OCI-LY1 (cell line): ENCODE data around the gene DNAH12.

Experiments
- H2AFZ ChIP-seq: fragments of 200-600 bp; sonication (generic), shearing (Covaris generic); 2 replicates; pipeline ENCODE4 v1.6.0; 2014; ENCODE audit warnings: antibody characterized with exemption, mild to moderate bottlenecking, low read length
- H3F3A ChIP-seq: fragments of 200-600 bp; sonication (generic), shearing (Covaris generic); 2 replicates; pipeline ENCODE4 v1.6.0; 2014; ENCODE audit warnings: mild to moderate bottlenecking, antibody characterized with exemption, low read length, moderate library complexity; ENCODE audit not compliant: insufficient read depth
- H3K27ac ChIP-seq: fragments of 200-600 bp; sonication (generic); 2 replicates; pipeline ENCODE4 v1.5.1; 2014; ENCODE audit warnings: low read length, mixed run types, mild to moderate bottlenecking, low read depth; ENCODE audit not compliant: poor library complexity, severe bottlenecking
- H3K27me3 ChIP-seq: fragments of 200-600 bp; sonication (generic); 2 replicates; pipeline ENCODE4 v1.6.0; 2014; ENCODE audit warnings: antibody characterized with exemption, mild to moderate bottlenecking, low read length, moderate library complexity; ENCODE audit not compliant: insufficient read depth
- H3K36me3 ChIP-seq: fragments of 200-600 bp; sonication (generic); 2 replicates; pipeline ENCODE4 v1.6.1; 2014; ENCODE audit warnings: mild to moderate bottlenecking, antibody characterized with exemption, low read length, moderate library complexity, mixed read lengths; ENCODE audit not compliant: insufficient read depth
- H3K4me1 ChIP-seq: fragments of 200-600 bp; sonication (generic); 2 replicates; pipeline ENCODE4 v1.5.1; 2014; ENCODE audit warnings: mild to moderate bottlenecking, low read length, moderate library complexity; ENCODE audit not compliant: insufficient read depth, severe bottlenecking
- H3K4me2 ChIP-seq: fragments of 200-600 bp; sonication (generic), shearing (Covaris generic); 2 replicates; pipeline ENCODE4 v1.6.1; 2014; ENCODE audit warnings: low read length
- H3K4me3 ChIP-seq: fragments of 200-600 bp; sonication (generic); 2 replicates; pipeline ENCODE4 v1.5.1; 2014; ENCODE audit warnings: low read length, low read depth, mild to moderate bottlenecking, mixed read lengths; ENCODE audit not compliant: poor library complexity, severe bottlenecking
- H3K79me2 ChIP-seq: fragments of 200-600 bp; shearing (Covaris generic); 2 replicates; pipeline ENCODE4 v1.6.1; 2016; ENCODE audit warnings: mixed run types, low read length, mixed read lengths; ENCODE audit not compliant: insufficient read depth
- H3K9ac ChIP-seq: fragments of 200-600 bp; sonication (generic), shearing (Covaris generic); 2 replicates; pipeline ENCODE4 v1.6.1; 2014; ENCODE audit warnings: mild to moderate bottlenecking, low read length, mixed read lengths
- H3K9me2 ChIP-seq: fragments of 200-600 bp; sonication (generic), shearing (Covaris generic); 2 replicates; pipeline ENCODE4 v1.6.1; 2014; ENCODE audit warnings: low read depth, mild to moderate bottlenecking, low read length, mixed read lengths
- H3K9me3 ChIP-seq: fragments of 200-600 bp; shearing (Covaris generic); 2 replicates; pipeline ENCODE4 v1.6.1; 2014; ENCODE audit warnings: low read length, mixed read lengths
- H4K20me1 ChIP-seq: fragments of 200-600 bp; sonication (generic), shearing (Covaris generic); 2 replicates; pipeline ENCODE4 v1.6.0; 2016; ENCODE audit warnings: mild to moderate bottlenecking, low read length; ENCODE audit not compliant: insufficient read depth
- EZH2 ChIP-seq: fragments of 200-600 bp; sonication (generic), shearing (Covaris generic); IDR thresholded peaks from 2 replicates; pipeline ENCODE4 v1.8.0; 2017; ENCODE audit warnings: borderline replicate concordance, mixed run types, mild to moderate bottlenecking, antibody characterized with exemption, low read length, moderate library complexity, mixed read lengths
- TF ChIP-seq, protein P1 (sequence below): fragments of 200-600 bp; sonication (generic), shearing (Covaris generic); IDR thresholded peaks from 2 replicates; pipeline ENCODE4 v1.5.1; 2017; ENCODE audit warnings: mild to moderate bottlenecking, antibody characterized with exemption, low read length, moderate library complexity, mixed read lengths

Gene DNAH12

DNA sequence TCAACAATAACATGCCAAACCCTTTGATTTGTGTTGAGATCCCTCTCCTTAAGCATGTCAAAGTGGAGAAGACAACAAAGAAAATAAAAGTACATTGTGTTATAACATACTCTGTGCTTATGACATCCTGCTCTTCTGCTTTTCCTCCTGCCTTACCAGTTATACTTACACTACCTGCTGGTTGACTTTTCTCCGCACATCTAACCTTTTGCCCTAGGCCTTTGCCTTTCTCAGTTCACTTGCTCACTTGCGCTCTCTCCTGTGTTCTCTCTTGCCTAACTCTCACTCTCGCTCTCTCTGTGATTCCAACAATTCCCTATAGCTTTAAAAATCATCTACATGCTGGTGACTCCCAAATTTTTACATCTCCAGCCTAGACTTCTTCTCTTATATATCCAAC lies 5.7 kb downstream of the DNAH12 start:
- no peaks in the 10 kb centered on the region for H3K4me1 ChIP-seq
- H3F3A ChIP-seq = no peaks in the 10 kb centered on the region
- H4K20me1 ChIP-seq = no peaks in the 10 kb centered on the region
- no peaks in the 10 kb centered on the region for H3K27me3 ChIP-seq
- H3K4me2 ChIP-seq = no peak overlapping the region
- H3K9me2 ChIP-seq = no peaks in the 10 kb centered on the region
- H3K79me2 ChIP-seq = no peaks in the 10 kb centered on the region
- no peaks in the 10 kb centered on the region for H3K36me3 ChIP-seq
- no peak overlapping the region for H2AFZ ChIP-seq
- TF ChIP-seq, protein P1, sequence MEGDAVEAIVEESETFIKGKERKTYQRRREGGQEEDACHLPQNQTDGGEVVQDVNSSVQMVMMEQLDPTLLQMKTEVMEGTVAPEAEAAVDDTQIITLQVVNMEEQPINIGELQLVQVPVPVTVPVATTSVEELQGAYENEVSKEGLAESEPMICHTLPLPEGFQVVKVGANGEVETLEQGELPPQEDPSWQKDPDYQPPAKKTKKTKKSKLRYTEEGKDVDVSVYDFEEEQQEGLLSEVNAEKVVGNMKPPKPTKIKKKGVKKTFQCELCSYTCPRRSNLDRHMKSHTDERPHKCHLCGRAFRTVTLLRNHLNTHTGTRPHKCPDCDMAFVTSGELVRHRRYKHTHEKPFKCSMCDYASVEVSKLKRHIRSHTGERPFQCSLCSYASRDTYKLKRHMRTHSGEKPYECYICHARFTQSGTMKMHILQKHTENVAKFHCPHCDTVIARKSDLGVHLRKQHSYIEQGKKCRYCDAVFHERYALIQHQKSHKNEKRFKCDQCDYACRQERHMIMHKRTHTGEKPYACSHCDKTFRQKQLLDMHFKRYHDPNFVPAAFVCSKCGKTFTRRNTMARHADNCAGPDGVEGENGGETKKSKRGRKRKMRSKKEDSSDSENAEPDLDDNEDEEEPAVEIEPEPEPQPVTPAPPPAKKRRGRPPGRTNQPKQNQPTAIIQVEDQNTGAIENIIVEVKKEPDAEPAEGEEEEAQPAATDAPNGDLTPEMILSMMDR = no peak
- no peak for TF ChIP-seq EZH2
- no peaks in the 10 kb centered on the region for H3K9me3 ChIP-seq
- H3K27ac ChIP-seq = no peak overlapping the region
- no peak overlapping the region for H3K9ac ChIP-seq
- H3K4me3 ChIP-seq = no peak overlapping the region

GRCh38 chr3:57530071-57530608 lies 14.0 kb downstream of the DNAH12 start:
- Histone ChIP-seq H3K27me3 (no peaks in the 10 kb centered on the region), H3F3A (no peaks in the 10 kb centered on the region), H3K4me2 (no peak overlapping the region), H3K4me3 (no peak overlapping the region), H3K9me3 (no peaks in the 10 kb centered on the region), H3K9me2 (no peaks in the 10 kb centered on the region), H2AFZ (no peak overlapping the region), H4K20me1 (no peaks in the 10 kb centered on the region), H3K9ac (no peak overlapping the region), H3K36me3 (no peaks in the 10 kb centered on the region), H3K79me2 (no peaks in the 10 kb centered on the region), H3K27ac (no peak overlapping the region), H3K4me1 (no peaks in the 10 kb centered on the region)
- TF ChIP-seq, protein P1 = no peak
- TF ChIP-seq EZH2 = no peak

- no peak overlapping the region for H3K9ac ChIP-seq
- no peaks in the 10 kb centered on the region for H3K9me3 ChIP-seq
- no peaks in the 10 kb centered on the region for H3K36me3 ChIP-seq
- H2AFZ ChIP-seq = no peak overlapping the region
- H3K4me1 ChIP-seq = no peaks in the 10 kb centered on the region
- H3K27me3 ChIP-seq = no peaks in the 10 kb centered on the region
- TF ChIP-seq, protein P1 = no peak
- no peak for TF ChIP-seq EZH2
- no peaks in the 10 kb centered on the region for H3K9me2 ChIP-seq
- H3F3A ChIP-seq = no peaks in the 10 kb centered on the region
- H3K4me2 ChIP-seq = no peak overlapping the region
- H3K27ac ChIP-seq = no peak overlapping the region
- H3K79me2 ChIP-seq = no peaks in the 10 kb centered on the region
- H4K20me1 ChIP-seq = no peaks in the 10 kb centered on the region
- H3K4me3 ChIP-seq = no peak overlapping the region
Observed at GRCh38 chr3:57518276-57518915, 25.7 kb downstream of the DNAH12 start.
